ENCODE results near the gene TREH. TPM values are rescaled to one million over a fixed set of nuclear protein-coding genes. Genes with fewer than 3 reads are reported as not detected.

The TREH gene
- total RNA-seq, 2 donors from 2014 or later: 2.0 TPM; not detected in 1

DNA sequence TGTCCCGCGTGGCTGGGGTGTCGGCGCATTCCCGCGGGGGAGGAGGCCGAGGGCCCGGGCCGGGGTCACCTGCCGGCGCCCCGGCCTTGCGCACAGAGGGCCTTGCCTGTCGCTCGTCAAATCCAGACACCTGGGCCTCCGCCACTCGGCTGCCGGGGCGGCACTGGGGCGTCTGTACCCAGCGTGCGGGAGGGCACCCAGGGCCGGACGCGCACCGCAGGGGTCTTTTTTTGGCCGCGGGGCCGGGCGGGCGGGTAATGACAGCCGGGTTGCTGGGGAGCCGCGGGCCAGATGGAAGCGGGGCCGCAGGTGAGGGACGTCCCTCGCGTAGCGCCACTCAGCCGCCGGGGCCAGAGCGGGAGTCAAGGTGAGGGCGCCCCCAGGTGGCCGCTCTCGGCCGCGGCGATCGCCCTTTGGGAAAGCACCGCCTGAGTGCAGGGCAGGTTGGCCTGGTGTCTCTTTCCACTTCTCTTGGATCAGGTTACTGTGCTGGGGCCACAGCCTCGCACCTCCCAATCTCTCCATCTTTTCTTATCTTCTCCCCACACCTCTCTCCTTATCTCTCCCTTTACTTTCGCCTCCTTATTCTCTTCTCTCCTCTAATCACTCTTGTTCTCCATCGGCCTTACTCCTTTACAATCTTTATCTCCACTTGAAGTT, 68.5 kb downstream of the TREH start:
- H3K4me1 ChIP-seq: peaks cover 67% of the 10 kb centered on the region
- H3K9me3 ChIP-seq: no peaks in the 10 kb centered on the region
- TF ChIP-seq, protein P1, sequence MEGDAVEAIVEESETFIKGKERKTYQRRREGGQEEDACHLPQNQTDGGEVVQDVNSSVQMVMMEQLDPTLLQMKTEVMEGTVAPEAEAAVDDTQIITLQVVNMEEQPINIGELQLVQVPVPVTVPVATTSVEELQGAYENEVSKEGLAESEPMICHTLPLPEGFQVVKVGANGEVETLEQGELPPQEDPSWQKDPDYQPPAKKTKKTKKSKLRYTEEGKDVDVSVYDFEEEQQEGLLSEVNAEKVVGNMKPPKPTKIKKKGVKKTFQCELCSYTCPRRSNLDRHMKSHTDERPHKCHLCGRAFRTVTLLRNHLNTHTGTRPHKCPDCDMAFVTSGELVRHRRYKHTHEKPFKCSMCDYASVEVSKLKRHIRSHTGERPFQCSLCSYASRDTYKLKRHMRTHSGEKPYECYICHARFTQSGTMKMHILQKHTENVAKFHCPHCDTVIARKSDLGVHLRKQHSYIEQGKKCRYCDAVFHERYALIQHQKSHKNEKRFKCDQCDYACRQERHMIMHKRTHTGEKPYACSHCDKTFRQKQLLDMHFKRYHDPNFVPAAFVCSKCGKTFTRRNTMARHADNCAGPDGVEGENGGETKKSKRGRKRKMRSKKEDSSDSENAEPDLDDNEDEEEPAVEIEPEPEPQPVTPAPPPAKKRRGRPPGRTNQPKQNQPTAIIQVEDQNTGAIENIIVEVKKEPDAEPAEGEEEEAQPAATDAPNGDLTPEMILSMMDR (IDR thresholded peaks at IDR 0.05): peak; percentile 81 to 88 (median 85)
- no peak for TF ChIP-seq POLR2A (IDR thresholded peaks at IDR 0.05)
- ATAC-seq: peak; percentile 60
- peak overlapping the region in 1 of 2 donors; percentile 4 for H3K4me3 ChIP-seq
- H3K27me3 ChIP-seq: no peaks in the 10 kb centered on the region
- no peaks in the 10 kb centered on the region for H3K36me3 ChIP-seq (replicated peaks in 1 of 2; ENCODE audit: insufficient read depth in 1 of 2, low read depth in 2 of 2)
- 3 to 4% methylated on average over 10 to 46 of the region's 54 CpGs for WGBS, 2 donors
- peak; percentile 87 to 92 (median 88) for DNase-seq
- H3K27ac ChIP-seq: peak overlapping the region in 3 of 4 donors; percentile 57 to 87 (median 74)
- intact Hi-C loops (cut with DNase I): no loop called here

DNA sequence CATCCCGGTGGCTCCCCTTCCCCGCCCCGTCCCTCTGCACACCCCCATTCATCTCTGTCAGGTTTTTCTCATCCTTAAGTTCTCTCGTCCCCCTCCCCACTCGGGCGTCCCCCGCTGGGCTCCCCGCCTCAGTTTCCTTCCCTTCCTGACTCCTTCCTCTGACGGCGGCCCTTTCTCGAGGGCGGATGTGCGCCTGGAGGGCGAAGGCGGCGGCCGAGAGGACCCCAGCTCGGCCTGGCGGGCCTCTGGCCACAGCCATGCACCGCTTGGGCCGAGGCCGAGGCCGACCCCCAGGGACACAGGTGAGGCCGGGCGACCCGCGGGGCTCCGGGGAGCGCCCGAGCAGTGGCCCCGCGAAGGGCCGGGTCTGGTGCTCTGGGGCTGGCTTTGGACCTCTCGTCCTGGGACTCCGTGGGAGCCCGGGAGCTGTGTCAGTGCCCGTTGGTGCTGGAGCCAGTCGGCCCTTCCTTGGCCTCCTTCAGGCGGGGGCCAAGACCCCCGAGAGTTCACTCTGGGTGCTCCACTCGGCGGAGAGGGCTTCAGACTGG, 69.2 kb downstream of the TREH start:
- no peaks in the 10 kb centered on the region for H3K9me3 ChIP-seq
- 47 to 53% methylated on average over 23 to 39 of the region's 42 CpGs for WGBS, 2 donors

DNA sequence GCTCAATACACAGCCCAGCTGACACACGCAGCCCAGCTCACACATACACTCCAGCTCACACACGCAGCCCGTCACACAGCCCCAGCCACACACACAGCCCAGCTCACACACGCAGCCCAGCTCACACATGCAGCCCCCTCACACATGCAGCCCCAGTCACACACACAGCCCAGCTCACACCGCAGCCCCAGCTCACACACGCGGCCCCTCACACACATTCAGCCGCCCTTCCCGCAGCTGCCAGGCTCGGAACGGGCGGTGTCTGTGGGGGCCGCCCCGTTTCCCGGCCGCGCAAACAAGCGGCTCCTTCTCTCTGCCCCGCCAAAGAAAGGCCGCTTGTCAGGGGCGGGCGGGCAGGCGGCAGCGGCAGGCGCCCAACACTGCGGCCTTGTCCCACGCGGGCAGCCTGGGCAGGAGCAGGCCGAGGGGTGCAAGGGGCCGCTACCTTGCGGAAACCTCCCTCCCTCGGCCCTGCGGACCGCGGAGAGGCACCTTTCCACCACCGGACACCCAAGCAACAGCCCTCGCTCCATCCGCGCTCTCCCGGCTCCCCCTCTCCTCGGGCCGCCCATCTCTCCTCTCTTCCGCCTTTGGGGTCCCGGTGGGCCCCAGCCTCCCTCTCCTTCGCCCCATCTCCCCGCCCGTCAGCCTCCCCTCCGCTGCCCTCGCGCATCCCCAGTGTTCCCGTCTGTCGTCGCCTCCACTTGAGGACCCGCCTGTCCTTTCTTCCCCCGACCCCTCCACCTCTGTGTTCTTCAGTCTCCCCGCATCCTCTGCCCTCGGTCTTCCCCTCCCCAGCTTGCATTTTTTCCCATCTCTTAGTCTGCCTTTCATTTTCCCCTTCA, 69.8 kb downstream of the TREH start:
- DNase-seq (peak in 3 of 4 donors; percentile 17 to 30 (median 24)), ATAC-seq (no peak)
- H3K9me3 ChIP-seq: no peaks in the 10 kb centered on the region
- WGBS, 2 donors: 69 to 72% methylated on average over 26 to 51 of the region's 57 CpGs
- H3K4me3 ChIP-seq: no peak overlapping the region
- no peaks in the 10 kb centered on the region for H3K36me3 ChIP-seq (replicated peaks in 1 of 2; ENCODE audit: insufficient read depth in 1 of 2, low read depth in 2 of 2)
- intact Hi-C loops (cut with DNase I): no loop called here
- H3K27ac ChIP-seq: peak overlapping the region in 2 of 4 donors; percentile 74 to 87
- peaks cover 71% of the 10 kb centered on the region for H3K4me1 ChIP-seq
- no peak for TF ChIP-seq POLR2A (IDR thresholded peaks at IDR 0.05)
- TF ChIP-seq, protein P1 (IDR thresholded peaks at IDR 0.05): no peak
- no peaks in the 10 kb centered on the region for H3K27me3 ChIP-seq

More for the DNA sequence above, 69.2 kb downstream of the TREH start:
- ATAC-seq: no peak
- intact Hi-C loops (cut with DNase I): no loop called here
- no peak for TF ChIP-seq POLR2A (IDR thresholded peaks at IDR 0.05)
- TF ChIP-seq, protein P1 (IDR thresholded peaks at IDR 0.05): no peak
- Histone ChIP-seq H3K27ac (peak overlapping the region in 3 of 4 donors; percentile 57 to 87 (median 74)), H3K36me3 (replicated peaks in 1 of 2; ENCODE audit: insufficient read depth in 1 of 2, low read depth in 2 of 2) (no peaks in the 10 kb centered on the region), H3K4me3 (peak overlapping the region in 1 of 2 donors; percentile 4), H3K4me1 (peaks cover 67% of the 10 kb centered on the region), H3K27me3 (no peaks in the 10 kb centered on the region)
- peak in 3 of 4 donors; percentile 6 to 21 (median 12) for DNase-seq

DNA sequence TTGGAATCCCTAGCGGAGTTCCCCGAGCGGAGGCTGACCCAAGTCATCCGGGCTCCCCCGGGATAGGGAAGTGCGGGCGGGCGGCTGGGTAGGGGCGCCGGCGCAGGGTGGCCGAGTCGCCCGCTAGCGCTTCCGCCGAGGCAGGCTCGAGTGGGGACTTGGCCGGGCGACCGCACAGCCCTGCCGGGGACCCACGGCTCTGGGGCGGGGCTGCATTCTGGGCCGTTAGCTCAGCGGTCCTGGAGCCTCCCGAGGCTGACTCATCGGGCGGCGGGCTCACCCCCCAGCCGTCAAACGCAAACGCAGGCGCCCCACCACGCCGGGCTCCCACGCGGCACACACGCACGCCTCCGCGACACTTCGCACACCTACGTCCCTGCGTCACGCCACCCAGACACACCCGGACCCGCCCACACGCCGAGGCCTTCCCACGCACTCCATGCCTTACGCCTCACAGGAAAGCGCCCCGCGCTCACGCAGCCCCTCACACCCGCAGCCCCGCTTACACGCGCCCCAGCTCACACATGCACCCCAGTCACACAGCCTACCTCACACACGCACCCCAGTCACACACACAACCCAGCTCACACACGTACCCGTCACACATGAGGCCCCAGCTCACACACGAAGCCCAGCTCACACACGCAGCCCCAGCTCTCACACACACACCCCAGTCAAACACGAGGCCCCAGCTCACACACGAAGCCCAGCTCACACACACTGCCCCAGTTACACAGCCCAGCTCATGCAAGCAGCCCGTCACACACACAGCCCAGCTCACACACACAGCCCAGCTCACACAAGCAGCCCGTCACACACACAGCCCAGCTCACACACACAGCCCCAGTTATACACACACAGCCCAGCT, 70.9 kb downstream of the TREH start:
- DNase-seq: peak; percentile 49 to 64 (median 56)

More for the DNA sequence above, 70.9 kb downstream of the TREH start:
- WGBS, 2 donors: 22 to 63% methylated on average over 28 to 69 of the region's 69 CpGs
- peak in 1 of 3 donors; percentile 34 for TF ChIP-seq POLR2A (IDR thresholded peaks at IDR 0.05)
- TF ChIP-seq, protein P1 (IDR thresholded peaks at IDR 0.05): no peak
- Histone ChIP-seq H3K4me1 (peaks cover 75% of the 10 kb centered on the region), H3K9me3 (no peaks in the 10 kb centered on the region), H3K27me3 (no peaks in the 10 kb centered on the region), H3K36me3 (replicated peaks in 1 of 2; ENCODE audit: insufficient read depth in 1 of 2, low read depth in 2 of 2) (no peaks in the 10 kb centered on the region), H3K4me3 (peak overlapping the region; percentile 18 to 27), H3K27ac (peak overlapping the region; percentile 73 to 87 (median 80))
- intact Hi-C loops (cut with DNase I): no loop called here
- ATAC-seq: peak; percentile 28

Data from body of pancreas (tissue), 4 donors.